ENCODE measurements around the gene TGFA. TPM values are rescaled to one million over a fixed set of nuclear protein-coding genes. Genes with fewer than 3 reads are reported as not detected.

TGFA gene
- total RNA-seq, 3 donors from 2014 or later (not counting 1 experiment from before 2014, with no cell fraction given) = 5.0 to 13.3 (median 8.6) TPM

DNA sequence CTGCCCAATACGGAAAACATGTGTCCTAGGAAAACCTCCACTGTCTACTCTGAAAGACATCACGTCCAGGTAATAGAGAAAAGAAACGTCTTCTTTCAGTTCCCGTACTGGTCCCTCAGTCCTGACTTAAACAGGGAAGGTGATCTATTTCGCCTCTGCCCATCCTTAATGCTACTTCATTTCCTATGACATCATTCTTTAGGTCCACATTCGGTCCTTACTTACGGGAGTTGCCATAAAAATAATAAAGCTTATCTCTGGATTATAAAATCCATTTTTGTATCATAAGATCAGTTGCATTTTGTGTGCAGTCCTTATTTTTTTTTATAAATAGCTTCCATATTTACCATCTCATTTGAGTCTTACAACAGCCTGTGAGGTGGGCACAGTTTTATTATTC, 3.7 kb downstream of the TGFA start:
- WGBS (ENCODE audit: insufficient coverage) = 88% methylated on average over 5 of the region's 7 CpGs
- Histone ChIP-seq H3K4me3 (ENCODE audit: low read length) (no peak overlapping the region), H3K9me3 (ENCODE audit: control insufficient read depth, insufficient read depth, low read length) (no peaks in the 10 kb centered on the region), H3K27ac (ENCODE audit: low read length) (no peak overlapping the region), H3K27me3 (ENCODE audit: control insufficient read depth, insufficient read depth, low read length) (peaks cover 5% of the 10 kb centered on the region), H3K36me3 (ENCODE audit: control insufficient read depth, insufficient read depth, low read length) (no peaks in the 10 kb centered on the region), H3K4me1 (ENCODE audit: control insufficient read depth, insufficient read depth, low read length) (peaks cover 21% of the 10 kb centered on the region)
- H3K27ac Mint-ChIP-seq = no peak overlapping the region
- intact Hi-C loops (cut with micrococcal nuclease) = loop anchor here (5.0 kb wide), 1 partner anchor 43 kb away; no protein-coding TSS in a partner anchor
- H3K4me1 Mint-ChIP-seq = peaks cover 33 to 46% of the 10 kb centered on the region in 2 donors
- no peak overlapping the region for H3K4me3 Mint-ChIP-seq
- peaks cover 0 to 3% of the 10 kb centered on the region in 2 donors for H3K27me3 Mint-ChIP-seq (ENCODE audit: low read depth in 2 of 2)
- no peaks in the 10 kb centered on the region for H3K36me3 Mint-ChIP-seq
- TF ChIP-seq, protein P1, sequence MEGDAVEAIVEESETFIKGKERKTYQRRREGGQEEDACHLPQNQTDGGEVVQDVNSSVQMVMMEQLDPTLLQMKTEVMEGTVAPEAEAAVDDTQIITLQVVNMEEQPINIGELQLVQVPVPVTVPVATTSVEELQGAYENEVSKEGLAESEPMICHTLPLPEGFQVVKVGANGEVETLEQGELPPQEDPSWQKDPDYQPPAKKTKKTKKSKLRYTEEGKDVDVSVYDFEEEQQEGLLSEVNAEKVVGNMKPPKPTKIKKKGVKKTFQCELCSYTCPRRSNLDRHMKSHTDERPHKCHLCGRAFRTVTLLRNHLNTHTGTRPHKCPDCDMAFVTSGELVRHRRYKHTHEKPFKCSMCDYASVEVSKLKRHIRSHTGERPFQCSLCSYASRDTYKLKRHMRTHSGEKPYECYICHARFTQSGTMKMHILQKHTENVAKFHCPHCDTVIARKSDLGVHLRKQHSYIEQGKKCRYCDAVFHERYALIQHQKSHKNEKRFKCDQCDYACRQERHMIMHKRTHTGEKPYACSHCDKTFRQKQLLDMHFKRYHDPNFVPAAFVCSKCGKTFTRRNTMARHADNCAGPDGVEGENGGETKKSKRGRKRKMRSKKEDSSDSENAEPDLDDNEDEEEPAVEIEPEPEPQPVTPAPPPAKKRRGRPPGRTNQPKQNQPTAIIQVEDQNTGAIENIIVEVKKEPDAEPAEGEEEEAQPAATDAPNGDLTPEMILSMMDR (IDR thresholded peaks at IDR 0.05) = no peak
- H3K9me3 Mint-ChIP-seq = no peaks in the 10 kb centered on the region
- ATAC-seq (no peak), DNase-seq (no peak)

GRCh38 chr2:70549064-70549710, 4.4 kb downstream of the TGFA start:
- no peak overlapping the region for H3K4me3 ChIP-seq (ENCODE audit: low read length)
- H3K27ac ChIP-seq (ENCODE audit: low read length) = no peak overlapping the region
- H3K27me3 ChIP-seq (ENCODE audit: control insufficient read depth, insufficient read depth, low read length) = peaks cover 5% of the 10 kb centered on the region
- H3K9me3 Mint-ChIP-seq = no peaks in the 10 kb centered on the region
- ATAC-seq (no peak), DNase-seq (no peak)
- no peaks in the 10 kb centered on the region for H3K36me3 ChIP-seq (ENCODE audit: control insufficient read depth, insufficient read depth, low read length)
- H3K4me1 ChIP-seq (ENCODE audit: control insufficient read depth, insufficient read depth, low read length) = peaks cover 14% of the 10 kb centered on the region
- intact Hi-C loops (cut with micrococcal nuclease) = no loop called here
- no peaks in the 10 kb centered on the region for H3K36me3 Mint-ChIP-seq
- peaks cover 0 to 3% of the 10 kb centered on the region in 2 donors for H3K27me3 Mint-ChIP-seq (ENCODE audit: low read depth in 2 of 2)
- H3K27ac Mint-ChIP-seq = no peak overlapping the region
- H3K4me3 Mint-ChIP-seq = no peak overlapping the region
- 94% methylated on average over 12 of the region's 12 CpGs for WGBS (ENCODE audit: insufficient coverage)
- H3K9me3 ChIP-seq (ENCODE audit: control insufficient read depth, insufficient read depth, low read length) = no peaks in the 10 kb centered on the region
- H3K4me1 Mint-ChIP-seq = peaks cover 26 to 39% of the 10 kb centered on the region in 2 donors
- TF ChIP-seq, protein P1 (IDR thresholded peaks at IDR 0.05) = no peak

DNA sequence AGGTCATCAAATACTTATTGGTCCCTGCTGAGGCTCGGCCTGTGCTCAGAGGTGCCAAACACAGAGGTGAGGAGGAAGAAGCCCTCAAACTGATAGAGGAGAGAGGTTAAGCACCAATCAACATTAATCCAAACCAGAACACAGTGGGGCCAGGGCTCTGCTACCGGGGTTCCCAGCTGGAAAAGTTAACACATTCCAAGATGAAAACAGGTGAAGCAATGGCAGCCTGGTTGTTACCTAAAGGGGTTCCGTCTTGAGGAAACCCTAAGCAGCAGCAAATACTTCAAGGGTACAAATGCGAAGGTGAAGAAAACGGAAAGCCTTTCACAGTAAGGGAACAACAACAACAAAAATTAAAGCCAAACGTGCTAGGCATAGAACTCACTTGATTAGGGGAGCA, 5.4 kb downstream of the TGFA start:
- TF ChIP-seq, protein P1 (IDR thresholded peaks at IDR 0.05) = no peak
- Histone ChIP-seq H3K27ac (ENCODE audit: low read length) (no peak overlapping the region), H3K9me3 (ENCODE audit: control insufficient read depth, insufficient read depth, low read length) (no peaks in the 10 kb centered on the region), H3K4me1 (ENCODE audit: control insufficient read depth, insufficient read depth, low read length) (peaks cover 10% of the 10 kb centered on the region), H3K4me3 (ENCODE audit: low read length) (no peak overlapping the region), H3K36me3 (ENCODE audit: control insufficient read depth, insufficient read depth, low read length) (no peaks in the 10 kb centered on the region), H3K27me3 (ENCODE audit: control insufficient read depth, insufficient read depth, low read length) (peaks cover 3% of the 10 kb centered on the region)
- no peak for ATAC-seq
- no peaks in the 10 kb centered on the region for H3K27me3 Mint-ChIP-seq (ENCODE audit: low read depth in 2 of 2)
- DNase-seq = no peak
- H3K4me3 Mint-ChIP-seq = no peak overlapping the region
- H3K27ac Mint-ChIP-seq = no peak overlapping the region
- peaks cover 21 to 35% of the 10 kb centered on the region in 2 donors for H3K4me1 Mint-ChIP-seq
- H3K36me3 Mint-ChIP-seq = no peaks in the 10 kb centered on the region
- no peaks in the 10 kb centered on the region for H3K9me3 Mint-ChIP-seq
- WGBS (ENCODE audit: insufficient coverage) = 85% methylated on average over 6 of the region's 6 CpGs
- intact Hi-C loops (cut with micrococcal nuclease) = no loop called here

GRCh38 chr2:70546885-70547284, 6.7 kb downstream of the TGFA start:
- intact Hi-C loops (cut with micrococcal nuclease) = no loop called here
- no peaks in the 10 kb centered on the region for H3K9me3 Mint-ChIP-seq
- Histone ChIP-seq H3K36me3 (ENCODE audit: control insufficient read depth, insufficient read depth, low read length) (no peaks in the 10 kb centered on the region), H3K27ac (ENCODE audit: low read length) (no peak overlapping the region), H3K27me3 (ENCODE audit: control insufficient read depth, insufficient read depth, low read length) (no peaks in the 10 kb centered on the region), H3K4me3 (ENCODE audit: low read length) (no peak overlapping the region), H3K9me3 (ENCODE audit: control insufficient read depth, insufficient read depth, low read length) (no peaks in the 10 kb centered on the region), H3K4me1 (ENCODE audit: control insufficient read depth, insufficient read depth, low read length) (no peaks in the 10 kb centered on the region)
- H3K4me3 Mint-ChIP-seq = no peak overlapping the region
- WGBS (ENCODE audit: insufficient coverage) = 80% methylated on average over 3 of the region's 3 CpGs
- H3K27ac Mint-ChIP-seq = no peak overlapping the region
- peaks cover 8 to 21% of the 10 kb centered on the region in 2 donors for H3K4me1 Mint-ChIP-seq
- ATAC-seq (no peak), DNase-seq (no peak)
- H3K36me3 Mint-ChIP-seq = no peaks in the 10 kb centered on the region
- TF ChIP-seq, protein P1 (IDR thresholded peaks at IDR 0.05) = no peak
- H3K27me3 Mint-ChIP-seq (ENCODE audit: low read depth in 2 of 2) = no peaks in the 10 kb centered on the region

Data from natural killer cell (primary cell).